AG04449 (cell line): ENCODE data around the gene DGLUCY.

ENCODE experiments used
- CTCF ChIA-PET: fragments of 350-600 bp; formaldehyde crosslinking; extraction: SDS; loops from one replicate; lab custom pipeline; 2021; ENCODE audit warnings: antibody characterized with exemption; lab: Yijun Ruan, JAX
- POLR2A ChIA-PET: fragments of 400-600, 350-600 bp; formaldehyde crosslinking; extraction: SDS; loops from one replicate; lab custom pipeline; 2020; ENCODE audit warnings: antibody characterized with exemption, inconsistent platforms; lab: Yijun Ruan, JAX
- DNase-seq: peaks from one replicate; pipeline ENCODE4 v3.0.0-alpha.2; 2010; ENCODE audit warnings: low read depth, low spot score
- H3K4me3 ChIP-seq: 2 replicates; pipeline ENCODE4 v1.5.1; 2011; ENCODE audit warnings: low read depth, mild to moderate bottlenecking, control low read depth, low read length
- CTCF ChIP-seq: IDR thresholded peaks from one replicate; pipeline ENCODE4 v1.5.1; 2011; ENCODE audit warnings: mild to moderate bottlenecking, moderate library complexity, low read length, control low read depth, inconsistent platforms; ENCODE audit not compliant: insufficient read depth; ENCODE audit errors: missing control alignments

DGLUCY gene

GRCh38 chr14:91267965-91268437 lies 154.1 kb downstream of the DGLUCY start:
- ChIA-PET CTCF (interaction anchor here (1.4 to 3.2 kb wide), 2 partner anchors 10 to 18 kb away, joined by 5 to 10 read pairs; no protein-coding TSS in a partner anchor), POLR2A (no interaction called here)
- H3K4me3 ChIP-seq = no peak overlapping the region
- no peak for TF ChIP-seq CTCF
- no peak for DNase-seq

- CTCF ChIA-PET = interaction anchor here (0.9 to 3.2 kb wide), 4 partner anchors 9 to 367 kb away, joined by 3 to 10 read pairs (median 6); no protein-coding TSS in a partner anchor
- DNase-seq = no peak
Measured at GRCh38 chr14:91269076-91269991, 155.5 kb downstream of the DGLUCY start.

GRCh38 chr14:91270188-91270587 lies 156.3 kb downstream of the DGLUCY start:
- no peak for TF ChIP-seq CTCF
- H3K4me3 ChIP-seq = no peak overlapping the region
- POLR2A ChIA-PET = no interaction called here
- no peak for DNase-seq
- CTCF ChIA-PET = interaction anchor here (0.9 to 3.2 kb wide), 4 partner anchors 8 to 93 kb away, joined by 3 to 10 read pairs (median 6); no protein-coding TSS in a partner anchor

More at GRCh38 chr14:91269076-91269991, 155.5 kb downstream of the DGLUCY start:
- H3K4me3 ChIP-seq = no peak overlapping the region
- no peak for TF ChIP-seq CTCF
- POLR2A ChIA-PET = no interaction called here

- ChIA-PET CTCF (interaction anchor here (0.9 to 1.9 kb wide), 3 partner anchors 14 to 93 kb away, joined by 3 to 7 read pairs (median 5); no protein-coding TSS in a partner anchor), POLR2A (no interaction called here)
- DNase-seq = no peak
- no peak for TF ChIP-seq CTCF
- H3K4me3 ChIP-seq = no peak overlapping the region
Measured at GRCh38 chr14:91270619-91271018, 156.7 kb downstream of the DGLUCY start.

- no peak for TF ChIP-seq CTCF
- no peak for DNase-seq
- POLR2A ChIA-PET = no interaction called here
- CTCF ChIA-PET = interaction anchor here (0.9 to 1.6 kb wide), 2 partner anchors 10 to 15 kb away, joined by 3 to 4 read pairs; no protein-coding TSS in a partner anchor
- no peak overlapping the region for H3K4me3 ChIP-seq
Measured at GRCh38 chr14:91271639-91272038, 157.8 kb downstream of the DGLUCY start.
